Stimulated activated CD4-positive, alpha-beta T cell treated with anti-CD3 and anti-CD28 coated beads, TNF-alpha, amount 100 ng/mL, for 4 hours (primary cell): ENCODE measurements around the gene SMPD3.

Source experiments
- DNase-seq, 3 experiments: peaks; one replicate each; pipeline ENCODE4 v3.0.0-alpha.2; 2020; ENCODE audit warnings: low read depth in 3 of 3

The SMPD3 gene

DNA sequence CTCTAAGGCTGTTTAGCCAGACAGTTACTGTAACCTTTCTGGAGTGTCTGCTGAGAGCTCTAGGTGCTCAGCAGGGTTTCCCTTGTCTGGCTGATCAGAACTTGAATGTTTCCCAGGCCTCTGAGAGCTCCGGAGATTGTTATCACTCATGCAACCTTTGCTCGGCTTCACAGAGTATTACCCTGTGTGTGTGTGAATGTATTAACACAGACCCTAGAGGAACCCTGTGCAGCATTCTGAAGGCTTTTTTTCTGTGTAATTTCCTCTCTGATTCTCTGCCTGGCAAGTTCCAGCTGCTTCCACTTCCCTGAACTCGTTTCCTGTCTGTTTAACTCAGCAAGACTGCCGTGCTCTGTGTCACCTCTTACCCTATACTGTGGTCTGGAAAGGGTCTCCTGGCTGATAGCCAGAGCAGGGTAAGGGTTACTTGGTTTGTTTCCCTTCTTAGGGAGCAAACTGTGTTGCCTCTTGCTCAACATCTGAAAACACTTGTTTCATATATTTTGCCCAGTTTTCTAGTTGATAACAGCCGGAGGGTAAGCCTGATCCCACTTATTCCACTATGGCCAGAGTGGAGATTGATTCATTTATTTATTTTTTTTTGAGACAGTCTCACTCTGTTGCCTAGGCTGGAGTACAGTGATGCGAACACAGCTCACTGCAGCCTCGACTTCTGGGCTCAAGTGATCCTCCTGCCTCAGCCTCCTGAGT lies 115.7 kb downstream of the SMPD3 start:
- no peak for DNase-seq

DNA sequence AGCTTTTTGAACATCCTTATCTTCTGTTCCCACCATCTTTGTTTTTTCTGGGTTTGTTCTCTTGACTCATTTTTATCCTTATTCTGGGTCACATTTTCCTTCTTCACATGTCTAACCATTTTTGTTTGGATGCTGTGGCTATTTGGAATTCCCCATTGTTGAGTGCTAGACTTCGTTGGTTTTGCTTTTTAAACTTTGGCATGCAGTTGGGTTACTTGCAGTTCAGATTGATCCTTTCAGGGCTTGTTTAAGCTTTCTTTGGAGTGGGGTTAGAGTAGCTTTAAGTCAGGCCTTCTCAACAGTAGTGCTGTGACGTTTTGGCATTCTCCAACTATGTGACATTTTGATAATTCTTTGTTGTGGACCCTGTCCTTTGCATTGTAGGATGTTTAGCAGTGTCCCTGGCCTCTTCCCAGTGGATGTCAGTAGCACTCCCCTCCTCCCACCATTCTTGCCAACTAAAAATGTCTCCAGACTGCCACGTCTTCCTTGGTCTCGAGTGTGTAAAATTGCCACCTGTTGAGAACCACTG lies 116.4 kb downstream of the SMPD3 start:
- DNase-seq: no peak

DNA sequence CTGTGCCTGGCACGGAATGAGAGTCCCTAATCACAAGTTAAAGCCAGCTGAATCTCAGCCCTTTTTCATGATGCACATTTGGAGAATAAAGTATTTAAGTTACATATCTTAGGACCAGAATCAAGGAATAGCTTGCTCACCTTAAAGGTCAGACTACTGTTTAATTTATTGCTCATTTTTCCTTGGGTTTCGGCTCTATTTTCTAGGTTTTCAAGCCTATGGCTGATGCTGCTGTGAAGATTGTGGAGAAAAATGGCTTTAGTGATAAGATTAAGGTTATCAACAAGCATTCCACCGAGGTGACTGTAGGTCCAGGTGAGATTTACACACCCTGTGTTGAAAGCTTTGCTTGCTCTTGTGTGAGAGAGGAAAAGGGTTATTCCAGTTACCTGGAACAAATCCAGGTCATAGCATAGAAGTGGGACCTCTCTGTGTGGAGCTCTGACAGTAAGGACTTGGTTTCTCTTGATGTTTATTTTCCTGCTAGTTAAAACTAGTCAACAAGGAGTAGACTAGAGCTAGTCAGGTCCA lies 119.4 kb downstream of the SMPD3 start:
- no peak for DNase-seq

DNA sequence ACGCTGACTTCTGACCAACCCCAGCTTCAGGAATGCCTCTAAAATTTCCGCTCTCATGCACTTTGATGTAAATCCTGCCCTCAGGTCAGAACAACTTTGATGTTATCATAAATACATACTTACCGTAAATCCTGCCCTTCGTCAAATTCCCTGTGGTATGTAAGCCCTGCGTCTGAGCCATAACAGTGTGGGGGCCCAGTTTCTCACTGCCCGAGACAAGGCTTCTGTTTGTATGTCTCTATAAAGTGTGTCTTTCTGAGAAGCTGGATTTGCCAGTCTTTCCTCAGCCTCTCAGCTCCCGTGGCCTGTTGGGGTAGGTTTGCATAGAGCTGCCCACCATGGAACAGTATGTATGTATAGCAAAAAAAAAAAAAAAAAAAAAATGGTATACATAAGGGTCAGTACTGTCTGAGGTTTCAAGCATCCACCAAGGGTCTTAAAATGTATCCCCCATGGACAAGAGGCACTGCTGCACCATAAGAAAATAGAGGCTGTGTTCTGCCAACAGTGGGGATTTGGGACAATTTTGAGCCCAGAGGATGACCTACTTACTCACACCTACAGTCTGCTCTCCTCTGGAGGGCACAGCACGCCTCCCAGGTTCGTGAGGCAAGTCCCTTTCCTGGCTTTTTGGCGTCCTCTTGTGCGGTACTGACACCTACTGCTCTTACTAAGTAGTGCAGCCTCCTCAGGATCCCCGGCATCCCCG lies 120.0 kb downstream of the SMPD3 start:
- DNase-seq: peak; percentile 55 to 73 (median 64)

GRCh38 chr16:68324780-68325357 lies 123.4 kb downstream of the SMPD3 start:
- no peak for DNase-seq

- no peak for DNase-seq
These were observed 124.0 kb downstream of the SMPD3 start for GRCh38 chr16:68324336-68324735.

DNA sequence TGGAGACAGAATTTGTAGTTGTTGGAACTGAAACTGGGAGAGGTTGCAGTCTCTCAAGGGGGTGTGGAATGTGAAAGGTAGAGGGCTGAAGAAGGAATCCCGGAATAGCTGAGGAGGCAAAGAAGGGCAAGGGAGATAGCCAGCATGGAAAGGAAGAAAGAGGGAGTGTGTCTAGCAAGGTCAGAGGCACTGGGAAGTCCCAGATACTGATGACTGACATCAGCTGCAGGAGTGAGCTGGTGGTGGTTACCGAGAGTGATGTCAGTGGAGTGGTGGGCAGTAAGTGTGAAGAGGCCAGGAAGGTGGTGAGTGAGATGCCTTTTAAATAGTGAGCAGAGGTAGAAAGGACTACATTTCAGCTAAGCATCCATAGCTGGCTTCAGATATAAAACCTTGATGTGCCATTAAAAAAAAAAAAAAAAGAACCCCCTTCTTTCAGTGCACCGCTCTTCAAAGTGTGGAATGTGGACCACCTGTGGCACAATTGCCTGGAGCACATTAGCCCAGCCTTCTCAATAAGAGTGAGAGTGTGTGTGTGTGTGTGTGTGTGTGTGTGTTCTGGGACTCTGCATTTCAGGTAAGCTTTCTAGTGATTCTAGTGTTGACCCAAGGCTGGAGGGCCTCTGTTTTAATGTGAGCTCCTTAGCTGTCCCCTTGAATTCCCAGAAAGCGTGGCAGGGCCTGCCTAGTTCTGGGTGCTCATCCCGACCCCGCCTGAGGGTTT lies 129.0 kb downstream of the SMPD3 start:
- DNase-seq: no peak

DNA sequence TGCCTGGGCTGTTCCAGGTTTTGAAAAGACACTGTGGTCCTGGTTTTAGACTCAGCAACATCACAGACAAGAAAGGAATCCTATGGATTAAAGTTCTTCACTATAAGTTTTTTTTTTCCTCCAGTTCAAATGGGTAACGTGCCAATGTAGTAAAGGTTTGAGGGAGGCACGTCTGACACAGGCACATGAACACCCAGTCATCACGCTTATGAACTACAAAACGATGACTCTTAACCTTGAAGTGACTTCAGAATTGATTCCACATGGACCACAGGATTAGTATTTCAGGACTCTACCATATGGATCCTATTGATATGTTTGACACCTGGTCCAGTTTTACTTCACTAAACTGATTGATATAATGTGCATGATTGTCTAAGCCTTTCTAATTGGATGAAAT lies 135.2 kb downstream of the SMPD3 start:
- no peak for DNase-seq

DNA sequence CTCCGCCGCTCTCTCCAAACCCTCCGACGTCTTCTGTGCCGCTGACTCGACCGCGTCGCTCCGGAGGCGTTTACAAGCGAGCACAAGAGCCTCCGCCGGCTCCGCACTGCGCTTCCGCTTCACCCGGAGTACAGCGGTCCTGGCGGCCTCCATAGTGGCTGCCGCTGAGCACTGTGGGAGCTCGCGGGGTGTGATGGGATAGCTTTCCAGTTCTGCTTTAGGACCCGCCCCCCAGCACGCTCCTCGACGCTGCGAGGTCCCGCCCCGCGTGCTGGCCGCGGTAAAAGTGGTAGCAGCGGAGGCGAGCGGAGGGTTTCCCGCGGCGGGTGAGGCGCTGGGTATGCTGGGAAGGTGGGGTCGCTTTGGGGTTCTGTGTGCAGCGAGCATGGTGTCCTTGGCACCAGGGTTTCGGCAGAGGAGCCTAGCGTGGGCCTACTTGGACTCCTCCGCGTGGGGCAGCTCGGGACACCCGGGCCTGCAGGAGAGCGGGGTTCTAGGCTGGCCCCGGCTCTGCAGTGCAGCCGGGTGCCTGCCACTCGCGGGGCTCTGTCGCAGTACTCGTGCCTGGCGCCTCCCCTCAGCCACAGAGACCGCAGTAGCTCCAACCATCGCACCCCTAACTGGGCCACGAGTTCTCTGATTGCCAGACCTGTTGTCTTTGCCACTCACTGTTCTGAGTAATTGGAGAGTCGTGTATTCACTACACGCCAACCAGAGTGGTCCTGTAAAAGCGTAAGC lies 137.4 kb downstream of the SMPD3 start, which contains the start of the genes PRMT7 and SLC7A6OS:
TSS of gene PRMT7 (plus strand) at position 246 of the 738 bp plus-strand sequence. CDS start 4,961 bp downstream, outside the sequence.
TSS of gene SLC7A6OS (minus strand) at position 173 of the 738 bp plus-strand sequence. CDS start at position 153, 20 bp downstream.
- peak; percentile 77 to 81 (median 78) for DNase-seq

DNA sequence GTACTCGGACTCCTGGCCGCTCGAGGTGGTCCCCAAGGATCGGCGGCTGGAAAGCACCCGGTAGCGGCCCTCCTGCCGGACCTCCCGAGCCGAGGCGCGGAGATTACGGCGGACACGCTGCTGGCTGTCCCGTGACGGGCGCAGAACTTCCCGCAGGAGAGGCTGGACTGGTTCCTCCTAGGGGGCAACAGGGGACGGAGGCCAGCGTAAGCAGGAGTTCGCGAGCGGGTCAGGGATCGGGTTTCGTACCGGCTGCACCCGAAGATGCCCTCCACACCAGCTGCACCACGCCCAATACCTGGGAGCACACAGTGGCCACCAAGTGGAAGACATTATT lies 137.9 kb downstream of the SMPD3 start:
- peak in 1 of 3 experiments; percentile 20 for DNase-seq

GRCh38 chr16:68309799-68310198 lies 138.5 kb downstream of the SMPD3 start:
- DNase-seq: no peak
